Immature natural killer cell (primary cell): Measurements from ENCODE around the gene MTRF1L. TPM values are rescaled to one million over a fixed set of nuclear protein-coding genes. Genes with fewer than 3 reads are reported as not detected.

Experiments
- DNase-seq, 3 donors: peaks; one replicate each; pipeline ENCODE4 v3.0.0; 2022; ENCODE audit warnings: mixed read lengths in 1 of 3
- H3K27ac Mint-ChIP-seq, 6 donors: one replicate each; pipeline ENCODE4 v1.8.0; 2020; ENCODE audit warnings: mixed read lengths in 6 of 6, mild to moderate bottlenecking in 5 of 6, inconsistent platforms in 4 of 6, moderate library complexity in 3 of 6
- H3K27me3 Mint-ChIP-seq, 3 donors: one replicate each; pipeline ENCODE4 v1.8.0; 2020 to 2021; ENCODE audit warnings: low read depth in 3 of 3, mild to moderate bottlenecking in 3 of 3, mixed read lengths in 3 of 3, moderate library complexity in 3 of 3, inconsistent platforms in 1 of 3
- H3K36me3 Mint-ChIP-seq, 3 donors: one replicate each; pipeline ENCODE4 v1.8.0; 2020; ENCODE audit warnings: mixed read lengths in 3 of 3, inconsistent platforms in 2 of 3, mild to moderate bottlenecking in 2 of 3
- H3K4me1 Mint-ChIP-seq, 2 donors: one replicate each; pipeline ENCODE4 v1.8.0; 2020; ENCODE audit warnings: inconsistent platforms in 2 of 2, mild to moderate bottlenecking in 2 of 2, mixed read lengths in 2 of 2, moderate library complexity in 1 of 2
- H3K4me3 Mint-ChIP-seq, 5 donors: one replicate each; pipeline ENCODE4 v1.8.0; 2020; ENCODE audit warnings: mild to moderate bottlenecking in 5 of 5, mixed read lengths in 5 of 5, inconsistent platforms in 3 of 5, moderate library complexity in 3 of 5
- H3K9me3 Mint-ChIP-seq, 6 donors: one replicate each; pipeline ENCODE4 v1.8.0; 2020; ENCODE audit warnings: mild to moderate bottlenecking in 6 of 6, mixed read lengths in 6 of 6, inconsistent platforms in 4 of 6, moderate library complexity in 3 of 6
- polyA plus RNA-seq, 3 donors: library from polyadenylated mRNA; unstranded; fragments of 300-500 nt; fragmentation: Illumina TruSeq; gene quantifications; one replicate each; pipeline ENCODE4 v1.2.3, GENCODE V29; 2021

Gene MTRF1L, protein sequence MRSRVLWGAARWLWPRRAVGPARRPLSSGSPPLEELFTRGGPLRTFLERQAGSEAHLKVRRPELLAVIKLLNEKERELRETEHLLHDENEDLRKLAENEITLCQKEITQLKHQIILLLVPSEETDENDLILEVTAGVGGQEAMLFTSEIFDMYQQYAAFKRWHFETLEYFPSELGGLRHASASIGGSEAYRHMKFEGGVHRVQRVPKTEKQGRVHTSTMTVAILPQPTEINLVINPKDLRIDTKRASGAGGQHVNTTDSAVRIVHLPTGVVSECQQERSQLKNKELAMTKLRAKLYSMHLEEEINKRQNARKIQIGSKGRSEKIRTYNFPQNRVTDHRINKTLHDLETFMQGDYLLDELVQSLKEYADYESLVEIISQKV
- 10 to 100 TPM; 10.4 to 17.6 (median 16.4) TPM for polyA plus RNA-seq

- H3K9me3 Mint-ChIP-seq, result no peaks in the 10 kb centered on the region
- H3K27me3 Mint-ChIP-seq, result peaks cover 0 to 4% (median 0%) of the 10 kb centered on the region in 3 donors
- peaks cover 0 to 3% (median 0%) of the 10 kb centered on the region in 3 donors for H3K36me3 Mint-ChIP-seq
- peaks cover 41 to 59% of the 10 kb centered on the region in 2 donors for H3K4me1 Mint-ChIP-seq
- peak within 1 kb of the TSS; percentile 96 to 99 (median 97) for H3K4me3 Mint-ChIP-seq
- DNase-seq, result peak; percentile 80 to 85 (median 85)
- peak within 1 kb of the TSS; percentile 91 to 97 (median 96) for H3K27ac Mint-ChIP-seq
Measured at GRCh38 chr6:153002613-153003365, at the start of gene MTRF1L. Gene MTRF1L, minus strand, starts transcription at chr6:153002709. Its CDS starts 24 bp downstream, at chr6:153002685.

GRCh38 chr6:153051801-153052200, 49.3 kb upstream of the MTRF1L start:
- no peaks in the 10 kb centered on the region for H3K4me1 Mint-ChIP-seq
- peaks cover 0 to 2% (median 0%) of the 10 kb centered on the region in 6 donors for H3K9me3 Mint-ChIP-seq
- H3K27ac Mint-ChIP-seq, result no peak overlapping the region
- peaks cover 0 to 2% (median 0%) of the 10 kb centered on the region in 3 donors for H3K27me3 Mint-ChIP-seq
- H3K4me3 Mint-ChIP-seq, result no peak overlapping the region
- no peak for DNase-seq
- H3K36me3 Mint-ChIP-seq, result peaks cover 4 to 12% (median 11%) of the 10 kb centered on the region in 3 donors

- no peak overlapping the region for H3K27ac Mint-ChIP-seq
- no peaks in the 10 kb centered on the region for H3K4me1 Mint-ChIP-seq
- H3K36me3 Mint-ChIP-seq, result peaks cover 4 to 14% (median 11%) of the 10 kb centered on the region in 3 donors
- peaks cover 0 to 2% (median 0%) of the 10 kb centered on the region in 6 donors for H3K9me3 Mint-ChIP-seq
- DNase-seq, result no peak
- H3K4me3 Mint-ChIP-seq, result no peak overlapping the region
- H3K27me3 Mint-ChIP-seq, result peaks cover 0 to 2% (median 2%) of the 10 kb centered on the region in 3 donors
Measured at GRCh38 chr6:153048631-153049030, 46.1 kb upstream of the MTRF1L start.

DNA sequence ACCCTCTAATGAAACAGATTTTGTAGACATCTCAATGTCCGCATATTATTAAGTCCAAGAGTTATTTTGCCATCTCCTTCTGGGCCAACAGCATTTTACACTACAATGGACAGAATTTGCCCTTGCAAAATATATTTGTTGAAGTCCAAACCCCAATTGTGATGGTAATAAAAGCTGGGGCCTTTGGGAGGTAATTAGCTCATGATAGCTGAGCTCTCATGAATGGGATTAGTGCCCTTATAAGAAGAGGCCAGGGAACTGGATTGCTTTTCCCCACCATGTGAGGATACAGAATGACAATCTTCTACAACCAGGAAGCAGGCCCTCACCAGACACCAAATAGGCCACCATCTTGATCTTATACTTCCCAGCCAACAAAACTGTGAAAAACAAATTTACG, 44.9 kb upstream of the MTRF1L start:
- Mint-ChIP-seq H3K36me3 (peaks cover 5 to 19% (median 15%) of the 10 kb centered on the region in 3 donors), H3K27me3 (peaks cover 0 to 2% (median 2%) of the 10 kb centered on the region in 3 donors), H3K9me3 (peaks cover 0 to 2% (median 0%) of the 10 kb centered on the region in 6 donors), H3K4me1 (no peaks in the 10 kb centered on the region), H3K27ac (no peak overlapping the region), H3K4me3 (no peak overlapping the region)
- no peak for DNase-seq

GRCh38 chr6:153045271-153045670, 42.8 kb upstream of the MTRF1L start:
- Mint-ChIP-seq H3K27ac (no peak overlapping the region), H3K27me3 (peaks cover 0 to 2% (median 2%) of the 10 kb centered on the region in 3 donors), H3K4me3 (no peak overlapping the region), H3K36me3 (peaks cover 7 to 26% (median 17%) of the 10 kb centered on the region in 3 donors), H3K9me3 (peaks cover 0 to 2% (median 0%) of the 10 kb centered on the region in 6 donors), H3K4me1 (no peaks in the 10 kb centered on the region)
- DNase-seq, result no peak

- Mint-ChIP-seq H3K9me3 (peaks cover 0 to 2% (median 0%) of the 10 kb centered on the region in 6 donors), H3K27ac (no peak overlapping the region), H3K36me3 (peaks cover 12 to 32% (median 23%) of the 10 kb centered on the region in 3 donors), H3K4me1 (no peaks in the 10 kb centered on the region), H3K27me3 (peaks cover 0 to 4% (median 0%) of the 10 kb centered on the region in 3 donors), H3K4me3 (no peak overlapping the region)
- DNase-seq, result no peak
Measured at GRCh38 chr6:153044295-153044694, 41.8 kb upstream of the MTRF1L start.

GRCh38 chr6:153043719-153044118, 41.2 kb upstream of the MTRF1L start:
- no peak for DNase-seq
- Mint-ChIP-seq H3K9me3 (peaks cover 0 to 2% (median 0%) of the 10 kb centered on the region in 6 donors), H3K27ac (peak overlapping the region in 1 of 6 donors; percentile 37), H3K4me1 (no peaks in the 10 kb centered on the region), H3K4me3 (no peak overlapping the region), H3K27me3 (peaks cover 0 to 4% (median 0%) of the 10 kb centered on the region in 3 donors), H3K36me3 (peaks cover 12 to 33% (median 23%) of the 10 kb centered on the region in 3 donors)

DNA sequence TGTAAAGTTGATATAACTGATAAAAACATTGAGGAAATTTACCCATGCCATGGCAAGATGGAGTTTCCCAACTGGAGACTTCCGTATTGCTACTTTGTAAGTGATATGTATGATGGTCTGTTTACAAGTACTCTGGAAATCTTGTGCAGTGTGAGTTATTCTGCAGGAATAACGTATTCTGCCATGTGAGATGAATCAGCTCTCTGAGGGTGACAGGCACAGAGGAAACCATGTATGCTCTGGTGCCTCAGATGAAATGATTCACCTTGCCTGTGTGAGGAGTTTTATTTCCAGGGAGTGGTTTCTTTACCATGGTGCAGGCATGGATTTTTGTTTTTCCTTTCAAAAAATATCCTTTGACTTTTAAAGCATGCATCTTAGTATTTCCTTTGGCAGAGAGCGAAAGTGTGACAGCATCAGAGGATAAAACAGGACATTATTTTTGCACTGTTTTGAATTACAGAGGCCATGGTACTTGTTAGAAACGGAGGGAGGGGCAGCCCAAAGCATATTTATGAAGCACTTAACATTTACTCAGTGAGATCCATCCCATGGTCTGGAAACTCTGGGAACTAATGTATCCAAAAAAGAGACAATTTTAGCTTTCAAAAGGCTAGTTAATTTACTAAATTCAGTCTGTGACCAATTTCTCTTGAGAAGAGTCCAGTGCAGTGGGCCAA, 36.0 kb upstream of the MTRF1L start:
- no peak overlapping the region for H3K27ac Mint-ChIP-seq
- no peak for DNase-seq
- H3K36me3 Mint-ChIP-seq, result peaks cover 8 to 23% (median 12%) of the 10 kb centered on the region in 3 donors
- no peaks in the 10 kb centered on the region for H3K9me3 Mint-ChIP-seq
- H3K4me3 Mint-ChIP-seq, result no peak overlapping the region
- H3K27me3 Mint-ChIP-seq, result peaks cover 2% of the 10 kb centered on the region in 3 donors
- H3K4me1 Mint-ChIP-seq, result no peaks in the 10 kb centered on the region

DNA sequence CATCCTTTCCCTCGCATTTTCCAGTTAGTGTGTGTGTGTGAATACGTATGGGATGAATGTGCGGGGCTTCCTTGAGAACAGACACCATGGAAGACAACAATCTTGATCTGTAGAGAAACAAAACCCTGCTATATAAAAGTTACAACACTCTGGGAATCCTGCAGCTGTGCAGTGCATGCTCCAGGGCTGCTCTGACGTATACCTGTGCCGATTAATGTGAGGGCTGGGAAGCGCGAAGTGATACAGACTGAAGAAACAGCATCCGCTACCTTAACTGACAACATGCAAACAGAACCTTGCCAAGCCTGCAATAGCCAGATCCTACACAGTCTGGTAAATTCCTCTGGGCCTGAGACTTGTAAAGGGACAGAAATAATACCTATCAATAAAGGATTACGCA, 31.6 kb upstream of the MTRF1L start:
- Mint-ChIP-seq H3K9me3 (no peaks in the 10 kb centered on the region), H3K4me3 (no peak overlapping the region), H3K4me1 (no peaks in the 10 kb centered on the region), H3K27ac (no peak overlapping the region), H3K36me3 (peaks cover 0 to 5% (median 0%) of the 10 kb centered on the region in 3 donors), H3K27me3 (peaks cover 0 to 2% (median 2%) of the 10 kb centered on the region in 3 donors)
- DNase-seq, result no peak

DNA sequence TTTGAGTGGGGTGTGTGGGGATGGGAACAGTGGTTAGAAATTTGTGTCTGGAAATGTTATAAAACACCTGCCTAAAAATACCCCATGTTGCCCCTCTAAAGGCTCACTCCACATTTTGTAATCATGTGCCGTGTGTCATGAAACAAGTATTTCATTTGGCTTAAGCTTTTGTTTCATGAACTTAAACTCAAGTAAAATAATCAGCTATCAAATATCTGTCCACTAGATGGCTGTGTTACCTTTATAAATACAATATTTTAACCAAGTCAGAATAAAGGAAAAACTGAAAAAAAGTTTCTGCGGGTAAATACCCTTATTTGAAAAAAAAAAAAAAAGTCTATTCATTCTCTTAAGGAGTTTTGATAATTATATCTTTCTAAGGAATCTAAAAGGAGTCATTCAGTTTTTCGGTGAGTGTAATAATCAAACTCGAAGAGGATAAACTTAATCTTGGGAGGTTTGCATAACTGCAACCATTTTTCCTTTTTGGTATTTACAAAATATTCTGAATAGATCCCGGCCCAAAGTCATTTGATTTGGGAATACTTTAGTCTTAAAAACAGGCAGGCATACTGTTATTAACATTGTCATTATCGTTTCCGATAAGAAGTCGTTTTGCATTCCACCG, 29.9 kb upstream of the MTRF1L start:
- no peak overlapping the region for H3K27ac Mint-ChIP-seq
- H3K27me3 Mint-ChIP-seq, result no peaks in the 10 kb centered on the region
- DNase-seq, result peak in 2 of 3 donors; percentile 4 to 12
- no peak overlapping the region for H3K4me3 Mint-ChIP-seq
- no peaks in the 10 kb centered on the region for H3K4me1 Mint-ChIP-seq
- no peaks in the 10 kb centered on the region for H3K36me3 Mint-ChIP-seq
- H3K9me3 Mint-ChIP-seq, result no peaks in the 10 kb centered on the region

GRCh38 chr6:153031335-153031955, 28.9 kb upstream of the MTRF1L start:
- Mint-ChIP-seq H3K9me3 (no peaks in the 10 kb centered on the region), H3K4me3 (no peak overlapping the region), H3K4me1 (no peaks in the 10 kb centered on the region), H3K27ac (no peak overlapping the region), H3K36me3 (no peaks in the 10 kb centered on the region), H3K27me3 (no peaks in the 10 kb centered on the region)
- DNase-seq, result no peak

GRCh38 chr6:153028963-153029362, 26.5 kb upstream of the MTRF1L start:
- Mint-ChIP-seq H3K4me1 (peaks cover 0 to 1% of the 10 kb centered on the region in 2 donors), H3K4me3 (no peak overlapping the region), H3K27me3 (no peaks in the 10 kb centered on the region), H3K27ac (no peak overlapping the region), H3K9me3 (no peaks in the 10 kb centered on the region), H3K36me3 (peaks cover 0 to 5% (median 0%) of the 10 kb centered on the region in 3 donors)
- no peak for DNase-seq

GRCh38 chr6:153028286-153028685, 25.8 kb upstream of the MTRF1L start:
- no peak for DNase-seq
- H3K4me1 Mint-ChIP-seq, result peaks cover 0 to 1% of the 10 kb centered on the region in 2 donors
- no peak overlapping the region for H3K27ac Mint-ChIP-seq
- no peak overlapping the region for H3K4me3 Mint-ChIP-seq
- no peaks in the 10 kb centered on the region for H3K9me3 Mint-ChIP-seq
- H3K27me3 Mint-ChIP-seq, result no peaks in the 10 kb centered on the region
- H3K36me3 Mint-ChIP-seq, result peaks cover 0 to 5% (median 0%) of the 10 kb centered on the region in 3 donors
